ENCODE measurements around the gene UBR3. TPM values are rescaled to one million over a fixed set of nuclear protein-coding genes. Genes with fewer than 3 reads are reported as not detected.
"Not testable (repeated sequence)": the region's sequence is repeated elsewhere in the genome, so short reads cannot be mapped to it uniquely, and the experiment has no call there.

Gene UBR3
- total RNA-seq, 1 donor from 2014 or later: 93.8 TPM

DNA sequence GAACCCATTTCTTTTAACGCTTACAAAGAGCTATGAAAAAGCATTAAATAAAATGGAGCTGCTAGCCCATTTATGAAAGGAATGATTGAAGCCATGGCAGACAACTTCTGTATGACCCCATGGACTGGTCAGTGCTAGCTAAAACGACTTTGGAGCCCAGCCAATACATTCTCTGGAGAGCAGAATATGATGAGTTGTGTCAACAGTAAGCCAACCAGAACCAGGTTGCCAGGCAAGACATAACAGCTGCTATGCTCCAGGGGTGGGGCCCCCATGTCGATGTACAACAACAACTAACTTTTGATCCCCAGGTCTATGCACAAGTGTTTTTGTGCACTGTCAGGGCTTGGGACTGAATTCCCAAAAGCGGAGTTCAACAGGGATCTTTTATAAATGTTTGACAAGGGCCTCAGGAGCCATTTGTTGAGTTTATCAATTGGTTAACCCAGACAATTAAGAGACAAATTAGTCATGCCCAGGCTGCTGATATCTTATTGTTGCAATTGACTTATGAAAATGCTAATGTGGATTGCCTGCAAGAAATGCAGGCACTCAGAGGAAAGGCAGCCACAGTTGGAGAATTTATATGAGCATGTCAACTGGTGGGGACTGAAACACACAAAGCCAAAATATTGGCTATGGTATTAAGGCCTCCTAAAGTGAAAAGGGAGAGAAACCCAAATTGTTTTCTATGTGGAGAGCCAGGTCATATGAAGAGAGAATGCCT, 286.1 kb downstream of the UBR3 start:
- DNase-seq: no peak

DNA sequence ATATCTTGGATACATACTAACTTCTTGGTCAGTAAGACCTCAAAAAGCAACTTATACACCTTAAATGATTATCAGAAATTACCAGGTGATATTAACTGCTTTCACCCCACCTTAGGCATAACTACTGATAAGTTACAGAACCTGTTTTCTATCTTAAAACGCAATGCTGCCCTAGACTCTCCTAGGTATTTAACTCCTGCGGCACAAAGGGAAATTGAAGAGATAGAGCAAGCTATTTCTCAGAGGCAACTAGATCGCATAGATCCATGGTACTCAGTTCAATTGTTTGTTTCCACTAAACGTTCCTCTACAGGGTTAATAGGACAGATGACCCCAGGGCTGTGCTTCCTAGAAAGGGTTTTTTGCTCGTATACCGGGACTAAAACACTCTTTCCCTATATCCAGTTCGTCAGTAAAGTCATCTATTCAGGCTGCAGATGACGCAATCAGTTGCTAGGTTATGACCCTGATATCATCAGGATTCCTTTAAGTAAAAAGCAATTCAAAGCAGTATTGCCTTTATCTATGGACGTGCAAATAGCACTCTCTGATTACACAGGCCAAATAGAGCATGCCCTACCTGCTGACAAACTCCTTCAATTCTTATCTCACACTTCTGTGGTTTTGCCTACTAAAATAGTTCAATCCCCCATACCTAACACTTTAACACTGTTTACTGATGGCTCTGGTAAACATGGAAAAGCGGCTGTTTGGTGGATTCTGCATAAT, 288.4 kb downstream of the UBR3 start:
- DNase-seq: no peak

DNA sequence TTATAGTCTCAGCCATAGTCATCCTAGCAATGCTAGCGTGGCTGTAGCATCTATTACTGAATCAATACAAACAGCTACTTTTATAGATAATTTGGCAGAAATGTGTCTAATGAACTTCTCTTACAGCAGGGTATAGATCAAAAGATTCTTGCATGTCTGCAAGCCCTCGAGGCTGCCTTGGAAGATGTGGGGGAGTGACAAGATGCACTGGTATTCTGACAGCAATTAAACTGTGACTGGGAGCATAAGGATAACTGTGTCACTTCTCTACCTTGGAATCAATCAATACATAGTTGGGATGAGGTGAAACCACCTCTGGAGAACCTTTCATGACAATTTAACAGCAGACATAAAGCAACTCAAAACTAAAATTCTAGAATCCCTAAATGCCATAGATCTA, 291.4 kb downstream of the UBR3 start:
- no peak for DNase-seq

DNA sequence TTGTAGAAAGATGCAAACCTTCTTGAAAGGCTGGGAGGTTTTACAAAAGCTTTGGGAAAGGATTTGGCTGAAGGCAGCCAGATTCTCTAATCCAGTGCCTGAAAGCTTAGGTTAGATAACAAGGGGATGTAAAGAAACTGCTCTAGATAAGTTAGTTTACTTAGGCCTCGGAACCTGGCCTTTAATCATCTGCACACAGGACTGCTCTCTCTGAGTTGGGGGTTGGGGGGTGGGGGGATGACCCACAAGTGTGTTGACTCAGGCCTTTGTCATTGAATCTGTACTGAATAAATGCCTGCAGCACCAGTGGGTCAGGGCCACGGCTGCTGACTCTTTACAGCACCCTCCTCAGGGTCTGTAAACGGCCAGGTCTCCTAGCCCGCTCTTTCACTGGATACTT, 292.1 kb downstream of the UBR3 start:
- not testable (repeated sequence) for DNase-seq

DNA sequence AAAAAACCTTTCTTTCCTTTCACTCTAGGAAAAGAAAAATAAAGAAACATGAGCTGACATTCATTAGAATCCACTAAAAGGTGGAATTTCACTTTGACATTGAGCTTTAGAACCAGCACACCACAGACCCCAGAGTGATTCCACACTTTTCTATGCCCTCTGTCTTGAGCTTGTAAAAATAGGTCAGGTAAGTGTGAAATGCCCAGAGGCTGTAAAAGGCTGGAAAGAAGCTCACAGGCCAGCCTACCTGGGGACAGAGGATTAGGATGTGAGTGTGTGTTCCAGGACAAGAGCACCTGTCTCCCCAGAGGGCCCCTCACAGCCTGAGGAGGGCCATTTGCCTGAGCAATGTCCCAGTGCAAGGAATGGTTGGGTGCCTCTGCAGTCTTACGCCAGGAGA, 294.4 kb downstream of the UBR3 start:
- no peak for DNase-seq

DNA sequence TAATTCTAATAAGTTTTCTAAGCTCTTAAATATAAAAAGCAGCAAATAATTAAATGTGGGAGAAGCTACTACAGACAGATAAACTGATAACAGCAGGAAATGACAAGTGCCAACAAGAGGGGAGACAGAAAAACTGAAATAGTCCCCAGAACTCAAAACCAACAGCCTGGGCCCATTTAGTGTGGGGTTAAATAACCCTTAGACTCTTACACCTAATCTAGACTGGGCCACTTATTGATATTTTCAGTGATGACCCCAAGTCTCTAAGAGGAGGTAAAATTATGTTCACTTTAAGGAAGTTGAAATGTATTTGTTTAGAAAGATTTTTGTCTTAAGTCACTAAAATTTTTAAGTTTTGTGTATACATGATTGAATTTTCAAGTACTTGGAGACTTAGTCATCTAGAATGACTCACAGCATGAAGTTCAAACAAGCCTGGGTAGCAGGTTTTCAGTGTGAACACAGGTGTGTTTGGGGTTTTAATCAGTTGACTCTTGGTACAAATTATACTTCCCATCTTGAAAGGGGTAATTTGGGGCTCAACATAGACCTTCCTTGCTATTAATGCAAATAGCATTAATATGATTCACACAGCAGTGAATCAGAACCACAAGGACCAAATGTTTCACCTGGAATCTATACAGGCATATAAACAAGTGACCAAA, 295.8 kb downstream of the UBR3 start:
- no peak for DNase-seq

DNA sequence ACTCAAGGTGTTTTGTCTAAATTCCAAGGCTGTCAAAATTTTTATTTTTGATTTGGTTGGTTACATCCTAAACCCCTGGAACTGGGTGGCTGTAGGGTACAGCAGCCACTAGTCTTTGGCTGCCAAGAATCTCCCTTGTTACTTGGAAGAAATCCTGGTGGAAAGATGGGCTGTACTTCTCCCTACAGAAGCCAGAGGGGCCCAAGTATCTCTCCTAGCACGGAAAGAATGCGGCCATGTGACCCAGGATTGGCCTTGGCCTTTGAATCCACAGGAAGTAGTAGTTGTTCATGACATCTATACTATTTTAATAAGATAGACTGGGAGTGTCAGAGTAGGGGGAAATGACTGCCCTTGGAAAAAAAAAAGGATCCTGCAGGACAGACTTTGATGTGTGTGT, 296.3 kb downstream of the UBR3 start:
- DNase-seq: no peak

DNA sequence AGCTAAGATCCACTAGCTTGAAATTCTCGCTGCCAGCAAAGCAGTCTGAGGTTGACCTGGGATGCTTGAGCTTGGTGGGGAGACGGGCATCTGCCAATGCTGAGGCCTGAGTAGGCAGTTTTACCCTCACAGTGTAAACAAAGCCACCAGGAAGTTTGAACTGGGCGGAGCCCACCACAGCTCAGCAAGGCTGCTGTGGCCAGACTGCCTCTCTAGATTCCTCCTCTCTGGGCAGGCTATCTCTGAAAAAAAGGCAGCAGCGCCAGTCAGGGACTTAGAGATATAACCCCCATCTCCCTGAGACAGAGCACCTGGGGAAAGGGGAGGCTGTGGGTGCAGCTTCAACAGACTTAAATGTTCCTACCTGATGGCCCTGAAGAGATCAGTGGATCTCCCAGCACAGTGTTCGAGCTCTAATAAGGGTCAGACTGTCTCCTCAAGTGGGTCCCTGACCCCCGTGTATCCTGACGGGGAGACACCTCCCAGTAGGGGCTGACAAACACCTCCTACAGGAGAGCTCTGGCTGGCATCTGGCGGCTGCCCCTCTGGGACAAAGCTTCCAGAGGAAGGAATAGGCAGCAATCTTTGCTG, 299.0 kb downstream of the UBR3 start:
- not testable (repeated sequence) for DNase-seq

Small RNAs within 50 kb of the gene (small RNA-seq; reads per million reads assigned to genes)
- not detected for gene RNU6-1006P (ENCODE audit: low replicate concordance)

Other genes with a start within 250 kb of the UBR3 start
- gene PPIG, start 243.1 kb upstream of the UBR3 start, total RNA-seq: 44.2 TPM
- 0.30 TPM for gene CFAP210, start 133.0 kb upstream of the UBR3 start, total RNA-seq
- 5.9 TPM for gene PHOSPHO2, start 133.0 kb upstream of the UBR3 start, total RNA-seq
- 24.2 TPM for gene KLHL23, start 93.6 kb upstream of the UBR3 start, total RNA-seq
- gene SSB, start 28.6 kb upstream of the UBR3 start, total RNA-seq: 81.2 TPM
- 34.1 TPM for gene METTL5, start 2.5 kb upstream of the UBR3 start, total RNA-seq